Loucy (cell line): Measurements from ENCODE around the gene SP140.

Source experiments
- EZH2phosphoT487 ChIP-seq: fragments of 200-600 bp; IDR thresholded peaks from 2 replicates; pipeline ENCODE4 v1.6.1; 2018; ENCODE audit warnings: antibody characterized with exemption, mild to moderate bottlenecking, moderate library complexity, borderline replicate concordance
- TF ChIP-seq, protein P1 (sequence below): fragments of 200-600 bp; sonication (generic); conservative IDR thresholded peaks from 2 replicates; pipeline ENCODE4 v1.5.1; 2014; ENCODE audit warnings: mild to moderate bottlenecking, antibody characterized with exemption, low read length

DNA sequence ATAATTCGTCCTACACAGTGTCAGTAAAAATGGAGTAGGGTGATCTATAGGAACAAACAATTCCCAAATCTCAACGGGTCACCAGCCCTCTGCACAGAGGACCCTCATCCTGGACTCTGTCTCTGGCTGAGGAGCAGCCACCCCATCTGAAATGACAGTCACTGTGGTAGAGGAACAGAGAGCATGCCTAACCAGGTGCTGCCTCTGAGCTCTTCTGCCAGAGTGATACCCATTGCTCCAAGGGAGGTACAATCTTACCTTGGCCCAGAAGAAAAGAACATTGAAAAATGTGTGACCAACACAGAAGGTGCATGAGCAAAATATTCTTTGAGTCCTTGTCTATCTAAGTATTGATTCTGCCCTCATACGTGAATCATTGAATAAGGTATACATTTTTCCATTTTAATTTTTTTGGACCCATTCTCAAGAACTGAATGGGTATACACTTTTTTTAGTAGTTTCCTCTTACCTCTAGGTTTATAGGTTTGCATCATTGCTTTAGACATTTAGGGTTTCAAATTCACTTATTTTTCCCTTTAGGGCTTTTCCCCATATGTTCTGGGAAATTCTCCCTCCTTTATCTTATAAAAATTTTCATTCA, 8.7 kb downstream of the SP140 start:
- TF ChIP-seq, protein P1, sequence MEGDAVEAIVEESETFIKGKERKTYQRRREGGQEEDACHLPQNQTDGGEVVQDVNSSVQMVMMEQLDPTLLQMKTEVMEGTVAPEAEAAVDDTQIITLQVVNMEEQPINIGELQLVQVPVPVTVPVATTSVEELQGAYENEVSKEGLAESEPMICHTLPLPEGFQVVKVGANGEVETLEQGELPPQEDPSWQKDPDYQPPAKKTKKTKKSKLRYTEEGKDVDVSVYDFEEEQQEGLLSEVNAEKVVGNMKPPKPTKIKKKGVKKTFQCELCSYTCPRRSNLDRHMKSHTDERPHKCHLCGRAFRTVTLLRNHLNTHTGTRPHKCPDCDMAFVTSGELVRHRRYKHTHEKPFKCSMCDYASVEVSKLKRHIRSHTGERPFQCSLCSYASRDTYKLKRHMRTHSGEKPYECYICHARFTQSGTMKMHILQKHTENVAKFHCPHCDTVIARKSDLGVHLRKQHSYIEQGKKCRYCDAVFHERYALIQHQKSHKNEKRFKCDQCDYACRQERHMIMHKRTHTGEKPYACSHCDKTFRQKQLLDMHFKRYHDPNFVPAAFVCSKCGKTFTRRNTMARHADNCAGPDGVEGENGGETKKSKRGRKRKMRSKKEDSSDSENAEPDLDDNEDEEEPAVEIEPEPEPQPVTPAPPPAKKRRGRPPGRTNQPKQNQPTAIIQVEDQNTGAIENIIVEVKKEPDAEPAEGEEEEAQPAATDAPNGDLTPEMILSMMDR = no peak
- TF ChIP-seq EZH2phosphoT487 = no peak
